H1 (cell line): ENCODE measurements around the gene WDFY1. TPM values are rescaled to one million over a fixed set of nuclear protein-coding genes. Genes with fewer than 3 reads are reported as not detected.

ENCODE experiments used
- CTCF ChIA-PET: fragments of 300-600 bp; sonication (Branson Sonifier 250); formaldehyde crosslinking; loops from one replicate; lab custom pipeline; 2021; ENCODE audit not compliant: partially characterized antibody; lab: Charles Lee
- POLR2A ChIA-PET: fragments of 300-600 bp; sonication (Branson Sonifier 250); formaldehyde crosslinking; loops from one replicate; lab custom pipeline; 2021; ENCODE audit warnings: inconsistent platforms; ENCODE audit not compliant: partially characterized antibody; lab: Charles Lee
- DNase-seq, 2 experiments: peaks; one replicate each; pipeline versions ENCODE4 v3.0.0 to v3.0.0-alpha.2; 2010 to 2022; ENCODE audit warnings: low spot score in 2 of 2, low read depth in 1 of 2, mixed read lengths in 1 of 2
- FAIRE-seq: peaks from 2 replicates; lab custom pipeline; 2011; peaks lifted over from hg19 to GRCh38; lab: Jason Lieb, UNC
- H2AFZ ChIP-seq: 2 replicates; pipeline ENCODE4 v1.8.1; 2012; ENCODE audit warnings: low read length, inconsistent platforms
- H2AK5ac ChIP-seq: 2 replicates; pipeline ENCODE4 v1.6.1; 2013; ENCODE audit warnings: low read depth, low read length
- H2BK120ac ChIP-seq: replicated peaks from 2 replicates; pipeline ENCODE3; 2013; ENCODE audit warnings: low read depth, low read length, inconsistent platforms
- H2BK12ac ChIP-seq: 2 replicates; pipeline ENCODE4 v1.6.1; 2013; ENCODE audit warnings: low read depth, low read length
- H2BK15ac ChIP-seq: 2 replicates; pipeline ENCODE4 v1.6.1; 2013; ENCODE audit warnings: low read length
- H2BK20ac ChIP-seq: 2 replicates; pipeline ENCODE4 v1.6.1; 2013; ENCODE audit warnings: low read length
- H2BK5ac ChIP-seq: 2 replicates; pipeline ENCODE4 v1.6.1; 2013; ENCODE audit warnings: low read depth, low read length
- H3K14ac ChIP-seq: 2 replicates; pipeline ENCODE4 v1.6.1; 2013; ENCODE audit warnings: inconsistent platforms; ENCODE audit not compliant: insufficient read length
- H3K18ac ChIP-seq: 2 replicates; pipeline ENCODE4 v1.6.1; 2013; ENCODE audit warnings: low read length; ENCODE audit errors: extremely low read depth
- H3K23ac ChIP-seq: 2 replicates; pipeline ENCODE4 v1.6.1; 2013; ENCODE audit warnings: inconsistent platforms; ENCODE audit not compliant: insufficient read length
- H3K23me2 ChIP-seq: 2 replicates; pipeline ENCODE4 v1.6.1; 2013; ENCODE audit warnings: low read depth, low read length
- H3K27ac ChIP-seq: 2 replicates; pipeline ENCODE4 v1.6.1; 2011; ENCODE audit warnings: low read depth, low read length, inconsistent platforms
- H3K27me3 ChIP-seq, 4 experiments: replicated peaks in 1 of 4; 1 replicate in 1 of 4; 2 replicates in 3 of 4; pipeline versions ENCODE4 v1.6.1 to v1.8.1; 2011 to 2013; ENCODE audit warnings: low read length in 3 of 4, mild to moderate bottlenecking in 3 of 4, inconsistent platforms in 2 of 4, mixed read lengths in 2 of 4, moderate library complexity in 1 of 4; ENCODE audit not compliant: control insufficient read depth in 3 of 4, insufficient read depth in 3 of 4; ENCODE audit errors: extremely low read depth in 1 of 4
- H3K36me3 ChIP-seq, 4 experiments: 2 replicates each; pipeline versions ENCODE4 v1.6.1 to v1.8.1; 2011 to 2013; ENCODE audit warnings: mild to moderate bottlenecking in 4 of 4, low read length in 3 of 4, moderate library complexity in 2 of 4, control low read depth in 1 of 4, inconsistent platforms in 1 of 4; ENCODE audit not compliant: insufficient read depth in 4 of 4, control insufficient read depth in 2 of 4
- H3K4ac ChIP-seq: replicated peaks from 2 replicates; pipeline ENCODE3; 2013; ENCODE audit warnings: low read length, low read depth, mixed read lengths, inconsistent platforms; ENCODE audit not compliant: insufficient read length
- H3K4me1 ChIP-seq, 4 experiments: replicated peaks in 1 of 4; 1 replicate in 1 of 4; 2 replicates in 3 of 4; pipeline versions ENCODE4 v1.6.1 to v1.8.1; 2011 to 2013; ENCODE audit warnings: low read length in 3 of 4, inconsistent platforms in 2 of 4, mixed read lengths in 1 of 4; ENCODE audit not compliant: insufficient read depth in 4 of 4, control insufficient read depth in 3 of 4
- H3K4me2 ChIP-seq, 2 experiments: 2 replicates each; pipeline versions ENCODE4 v1.6.1 to v1.8.1; 2011 to 2013; ENCODE audit warnings: low read depth in 2 of 2, low read length in 2 of 2, control low read depth in 1 of 2, inconsistent platforms in 1 of 2, mild to moderate bottlenecking in 1 of 2; ENCODE audit not compliant: insufficient read depth in 1 of 2
- H3K4me3 ChIP-seq, 4 experiments: fragments of 200-600, 300-600 bp in 1 of 4; sonication (generic), shearing (Covaris generic), sonication (Bioruptor Twin) in 1 of 4; 2 replicates each; pipeline versions ENCODE4 v1.5.1 to v1.8.1; 2011 to 2016; ENCODE audit warnings: low read length in 4 of 4, low read depth in 3 of 4, control low read depth in 2 of 4, inconsistent platforms in 2 of 4, mild to moderate bottlenecking in 2 of 4, mixed read lengths in 1 of 4, moderate library complexity in 1 of 4; ENCODE audit not compliant: insufficient read depth in 2 of 4; ENCODE audit errors: extremely low read depth in 1 of 4
- H3K56ac ChIP-seq: replicated peaks from 2 replicates; pipeline ENCODE3; 2013; ENCODE audit warnings: low read depth, mild to moderate bottlenecking, mixed read lengths, low read length, inconsistent platforms; ENCODE audit not compliant: insufficient read length
- H3K79me1 ChIP-seq: 2 replicates; pipeline ENCODE4 v1.6.1; 2013; ENCODE audit warnings: low read depth, low read length, control low read depth
- H3K79me2 ChIP-seq, 2 experiments: 2 replicates each; pipeline versions ENCODE4 v1.6.1 to v1.8.1; 2012 to 2013; ENCODE audit warnings: low read length in 2 of 2, mild to moderate bottlenecking in 2 of 2, inconsistent platforms in 1 of 2; ENCODE audit not compliant: insufficient read depth in 2 of 2, control insufficient read depth in 1 of 2
- H3K9ac ChIP-seq, 4 experiments: replicated peaks in 1 of 4; 1 replicate in 1 of 4; 2 replicates in 3 of 4; pipeline versions ENCODE4 v1.6.1 to v1.8.1; 2011 to 2013; ENCODE audit warnings: low read depth in 3 of 4, low read length in 3 of 4, control low read depth in 2 of 4, mild to moderate bottlenecking in 2 of 4, moderate library complexity in 2 of 4, inconsistent platforms in 1 of 4; ENCODE audit errors: extremely low read depth in 1 of 4
- H3K9me3 ChIP-seq, 2 experiments: 2 replicates each; pipeline versions ENCODE4 v1.6.1 to v1.8.1; 2012 to 2013; ENCODE audit warnings: mild to moderate bottlenecking in 2 of 2, moderate library complexity in 2 of 2, control low read depth in 1 of 2, inconsistent platforms in 1 of 2, low read depth in 1 of 2, low read length in 1 of 2, mixed read lengths in 1 of 2; ENCODE audit not compliant: insufficient read depth in 2 of 2
- H4K20me1 ChIP-seq, 2 experiments: replicated peaks in 1 of 2; 2 replicates each; pipeline versions ENCODE3 to v1.8.1; 2011 to 2013; ENCODE audit warnings: inconsistent platforms in 2 of 2, low read length in 2 of 2, mild to moderate bottlenecking in 1 of 2; ENCODE audit not compliant: insufficient read depth in 2 of 2, control insufficient read depth in 1 of 2
- H4K5ac ChIP-seq: 2 replicates; pipeline ENCODE4 v1.6.1; 2013; ENCODE audit warnings: low read length, low read depth, mixed read lengths, inconsistent platforms; ENCODE audit not compliant: insufficient read length
- H4K8ac ChIP-seq: 2 replicates; pipeline ENCODE4 v1.8.0; 2013; ENCODE audit warnings: mild to moderate bottlenecking, moderate library complexity, low read length, inconsistent platforms; ENCODE audit not compliant: insufficient read depth; ENCODE audit errors: extremely low read depth
- H4K91ac ChIP-seq: replicated peaks from 2 replicates; pipeline ENCODE3; 2013; ENCODE audit warnings: low read length, mixed read lengths, inconsistent platforms; ENCODE audit not compliant: insufficient read length
- JUN ChIP-seq: IDR thresholded peaks from 2 replicates; pipeline ENCODE4 v1.6.1; 2011; ENCODE audit warnings: low read depth, mild to moderate bottlenecking, improper control_type of control experiment, low read length
- RXRA ChIP-seq: IDR thresholded peaks from 2 replicates; pipeline ENCODE4 v1.6.1; 2011; ENCODE audit warnings: low read depth, mild to moderate bottlenecking, low read length, moderate library complexity; ENCODE audit not compliant: insufficient read depth
- SIN3A ChIP-seq, 2 experiments: IDR thresholded peaks in 1 of 2; conservative IDR thresholded peaks in 1 of 2; 2 replicates each; pipeline ENCODE4 v1.6.1; 2011 to 2012; ENCODE audit warnings: low read length in 2 of 2, improper control_type of control experiment in 1 of 2, low read depth in 1 of 2, mild to moderate bottlenecking in 1 of 2
- WGBS, 2 experiments: shearing (Covaris generic) in 1 of 2; methylation state at CpG; one replicate each; pipeline versions ENCODE4 v1.1.6 to v1.1.7; 2013 to 2015; ENCODE audit warnings: low lambda C conversion rate in 2 of 2, mixed read lengths in 2 of 2, inconsistent platforms in 1 of 2, low coverage in 1 of 2, missing lambda C conversion rate in 1 of 2; ENCODE audit not compliant: insufficient replicate concordance in 2 of 2, insufficient coverage in 1 of 2, insufficient read length in 1 of 2; ENCODE audit errors: extremely low coverage in 1 of 2, missing lambda C conversion rate in 1 of 2; 5-methylcytosine and 5-hydroxymethylcytosine counted together
- polyA plus RNA-seq, 7 experiments: library from polyadenylated mRNA; depleted of rRNA in 3 of 7; stranded (reverse) in 5 of 7; unstranded in 2 of 7; fragments of >200 nt in 5 of 7; fragments of 200-250 nt in 2 of 7; gene quantifications; 1 replicate in 5 of 7; 2 replicates in 1 of 7; 4 replicates in 1 of 7; pipeline versions ENCODE4 v1.2.1 to v1.2.3, GENCODE V29; 2011 to 2013; ENCODE audit warnings: missing spikeins in 2 of 7, mixed read lengths in 2 of 7
- total RNA-seq: library from RNA; stranded (reverse); fragmentation: NEBNext Ultra II Directional; extraction: Animal tissue kit (Norgen Biotek cat#: 25700); gene quantifications from 2 replicates; pipeline ENCODE4 v1.2.1, GENCODE V29; 2021

Gene WDFY1
- total and polyA plus RNA-seq, 2 of the 8 experiments (the other 6 are each of a cell fraction or from before 2014, with no cell fraction given) = 68.4 to 94.7 TPM

- H3K27ac ChIP-seq = no peak overlapping the region
- H4K91ac ChIP-seq = no peak overlapping the region
- H2AFZ ChIP-seq = no peak overlapping the region
- H3K14ac ChIP-seq = no peak overlapping the region
- H3K9me3 ChIP-seq = no peaks in the 10 kb centered on the region
- POLR2A ChIA-PET = interaction anchor here (0.6 kb wide), 2 partner anchors 64 to 203 kb away, joined by 3 to 4 read pairs; partner anchors contain the start of gene AP1S3
- DNase-seq (no peak), FAIRE-seq (no peak)
- TF ChIP-seq RXRA = no peak
- no peak for TF ChIP-seq JUN
- TF ChIP-seq SIN3A (conservative IDR thresholded peaks at IDR 0.05 in 1 of 2, IDR thresholded peaks at IDR 0.05 in 1 of 2; ENCODE audit: low read depth in 1 of 2, low read length in 2 of 2) = no peak
- H3K4me2 ChIP-seq = no peak overlapping the region
- H2AK5ac ChIP-seq = no peak overlapping the region
- H3K27me3 ChIP-seq = no peaks in the 10 kb centered on the region
- no peaks in the 10 kb centered on the region for H3K79me1 ChIP-seq
- H3K23ac ChIP-seq = no peak overlapping the region
- no peaks in the 10 kb centered on the region for H3K79me2 ChIP-seq
- no peak overlapping the region for H2BK20ac ChIP-seq
- no peak overlapping the region for H2BK5ac ChIP-seq
- no peak overlapping the region for H3K18ac ChIP-seq
- H3K56ac ChIP-seq = no peak overlapping the region
- H2BK12ac ChIP-seq = no peak overlapping the region
- H4K8ac ChIP-seq = no peak overlapping the region
- H2BK120ac ChIP-seq = no peak overlapping the region
- no peak overlapping the region for H3K4ac ChIP-seq
- no peak overlapping the region for H3K9ac ChIP-seq
- peaks cover 0 to 4% (median 0%) of the 10 kb centered on the region in 4 experiments; a peak in 1 of 7 replicates for H3K4me1 ChIP-seq
- H3K36me3 ChIP-seq = peaks cover 7 to 56% (median 12%) of the 10 kb centered on the region in 4 experiments; a peak in 7 of 8 replicates
- CTCF ChIA-PET = interaction anchor here (0.5 to 0.7 kb wide), 5 partner anchors 10 to 740 kb away, joined by 3 to 5 read pairs (median 4); no protein-coding TSS in a partner anchor
- no peak overlapping the region for H4K5ac ChIP-seq
- no peaks in the 10 kb centered on the region for H3K23me2 ChIP-seq
- WGBS, 2 experiments = 72% methylated on average over 5 of the region's 5 CpGs; no CpG with 5 or more reads in 1 of the 2 experiments
- no peak overlapping the region for H2BK15ac ChIP-seq
- no peaks in the 10 kb centered on the region for H4K20me1 ChIP-seq
- no peak overlapping the region for H3K4me3 ChIP-seq
Observed at GRCh38 chr2:223901311-223901710, 43.8 kb downstream of the WDFY1 start.
